HCT116 (cell line): Measurements from ENCODE around the gene CACNA1E. TPM values are rescaled to one million over a fixed set of nuclear protein-coding genes. Genes with fewer than 3 reads are reported as not detected.

Experiments used
- ATAC-seq: fragments of 200-7000 bp; cut with Tn5 transposase; 2 replicates; pipeline ENCODE4 v1.9.1; 2020; ENCODE audit warnings: mild to moderate bottlenecking, moderate library complexity
- BruUV-seq: library from RNA; stranded (reverse); fragments of 400-500 nt; replicated peaks from 2 replicates; lab custom pipeline; 2021; lab: Mats Ljungman, UMichigan
- CTCF ChIA-PET: fragments of 300-600 bp; sonication (Branson Sonifier 250); formaldehyde crosslinking; loops from one replicate; lab custom pipeline; 2021; ENCODE audit warnings: antibody characterized with exemption; lab: Charles Lee
- POLR2A ChIA-PET: fragments of 300-600, 350-600 bp; sonication (Branson Sonifier 250); formaldehyde crosslinking; loops from one replicate; lab custom pipeline; 2021; ENCODE audit warnings: antibody characterized with exemption; lab: Charles Lee
- RAD21 ChIA-PET, 2 experiments: fragments of 300-600 bp; sonication (Branson Sonifier 250); formaldehyde crosslinking; loops; one replicate each; lab custom pipeline; 2023; ENCODE audit warnings: low total read pairs in 2 of 2; ENCODE audit not compliant: uncharacterized antibody in 2 of 2, unreplicated experiment in 2 of 2, low non-redundant PET in 1 of 2; lab: Charles Lee
- DNase-seq: peaks from one replicate; pipeline ENCODE4 v3.0.0-alpha.2; 2010; ENCODE audit warnings: low read depth, low spot score
- H2AFZ ChIP-seq: fragments of 200-600 bp; shearing (Covaris generic), sonication (generic); 2 replicates; pipeline ENCODE4 v1.6.1; 2017; ENCODE audit warnings: low read depth, mixed run types, mixed read lengths, antibody characterized with exemption, low read length; ENCODE audit not compliant: poor library complexity, severe bottlenecking
- H3K27ac ChIP-seq: 2 replicates; pipeline ENCODE4 v1.5.1; 2012; ENCODE audit warnings: low read depth, low read length
- H3K27me3 ChIP-seq: fragments of 200-600 bp; sonication (generic); 2 replicates; pipeline ENCODE4 v1.6.1; 2016; ENCODE audit warnings: mixed run types, low read length, mixed read lengths; ENCODE audit not compliant: insufficient read depth
- H3K36me3 ChIP-seq, 2 experiments: fragments of 200-500 bp in 1 of 2; fragments of 200-600 bp in 1 of 2; sonication (Bioruptor generic) in 1 of 2; sonication (generic) in 1 of 2; 2 replicates each; pipeline versions ENCODE4 v1.5.1 to v1.6.1; 2014 to 2016; ENCODE audit warnings: low read length in 2 of 2, inconsistent platforms in 1 of 2, mixed read lengths in 1 of 2, mixed run types in 1 of 2; ENCODE audit not compliant: insufficient read depth in 2 of 2, control insufficient read depth in 1 of 2
- H3K4me1 ChIP-seq, 2 experiments: fragments of 200-600 bp in 1 of 2; sonication (generic) in 1 of 2; 2 replicates each; pipeline versions ENCODE4 v1.5.1 to v1.6.1; 2012 to 2017; ENCODE audit warnings: low read length in 2 of 2, inconsistent platforms in 1 of 2, mild to moderate bottlenecking in 1 of 2, mixed read lengths in 1 of 2, mixed run types in 1 of 2, moderate library complexity in 1 of 2; ENCODE audit not compliant: insufficient read depth in 2 of 2, control insufficient read depth in 1 of 2
- H3K4me2 ChIP-seq: fragments of 200-600 bp; sonication (generic); 2 replicates; pipeline ENCODE4 v1.6.1; 2017; ENCODE audit warnings: mixed run types, low read length, mixed read lengths
- H3K4me3 ChIP-seq, 2 experiments: fragments of 200-600 bp in 1 of 2; sonication (generic) in 1 of 2; replicated peaks in 1 of 2; 2 replicates each; pipeline ENCODE4 v1.5.1; 2011 to 2016; ENCODE audit warnings: low read length in 2 of 2, control low read depth in 1 of 2, low read depth in 1 of 2, mild to moderate bottlenecking in 1 of 2, mixed read lengths in 1 of 2, mixed run types in 1 of 2
- H3K79me2 ChIP-seq: fragments of 200-600 bp; sonication (generic); 2 replicates; pipeline ENCODE4 v1.6.1; 2017; ENCODE audit warnings: mild to moderate bottlenecking, mixed run types, low read length, moderate library complexity, mixed read lengths; ENCODE audit not compliant: insufficient read depth
- H3K9ac ChIP-seq: fragments of 200-600 bp; sonication (generic); 2 replicates; pipeline ENCODE4 v1.6.1; 2016; ENCODE audit warnings: low read length, mixed read lengths
- H3K9me2 ChIP-seq: fragments of 200-600 bp; sonication (generic), shearing (Covaris generic); 2 replicates; pipeline ENCODE4 v1.6.1; 2017; ENCODE audit warnings: mixed run types, mild to moderate bottlenecking, moderate library complexity; ENCODE audit not compliant: insufficient read depth
- H3K9me3 ChIP-seq, 2 experiments: fragments of 200-500 bp in 1 of 2; fragments of 200-600 bp in 1 of 2; sonication (Bioruptor generic) in 1 of 2; sonication (generic) in 1 of 2; 2 replicates each; pipeline ENCODE4 v1.6.1; 2014 to 2017; ENCODE audit warnings: low read length in 2 of 2, mixed read lengths in 2 of 2, inconsistent platforms in 1 of 2, low read depth in 1 of 2, mild to moderate bottlenecking in 1 of 2, mixed run types in 1 of 2, moderate library complexity in 1 of 2; ENCODE audit not compliant: control insufficient read depth in 1 of 2, insufficient read depth in 1 of 2
- H4K20me1 ChIP-seq: fragments of 200-600 bp; sonication (generic), shearing (Covaris generic); 2 replicates; pipeline ENCODE4 v1.6.1; 2017; ENCODE audit warnings: mixed run types, mild to moderate bottlenecking, moderate library complexity; ENCODE audit not compliant: insufficient read depth
- EZH2phosphoT487 ChIP-seq: fragments of 200-600 bp; IDR thresholded peaks from 2 replicates; pipeline ENCODE4 v1.6.1; 2018; ENCODE audit warnings: antibody characterized with exemption, borderline replicate concordance
- MAX ChIP-seq: IDR thresholded peaks from 2 replicates; pipeline ENCODE4 v1.6.1; 2012
- POLR2A ChIP-seq: IDR thresholded peaks from 2 replicates; pipeline ENCODE4 v1.7.0; 2011; ENCODE audit warnings: borderline replicate concordance; ENCODE audit not compliant: insufficient read depth, insufficient read length; ENCODE audit errors: extremely low read depth
- POLR2AphosphoS5 ChIP-seq: IDR thresholded peaks from 2 replicates; pipeline ENCODE4 v1.6.1; 2011; ENCODE audit warnings: mild to moderate bottlenecking, low read depth, low read length, moderate library complexity
- RAD21 ChIP-seq: IDR thresholded peaks from 2 replicates; pipeline ENCODE4 v1.6.1; 2012; ENCODE audit warnings: low read depth, mild to moderate bottlenecking
- REST ChIP-seq: IDR thresholded peaks from 2 replicates; pipeline ENCODE4 v1.6.1; 2012; ENCODE audit warnings: low read depth
- TCF7L2 ChIP-seq: IDR thresholded peaks from 2 replicates; pipeline ENCODE4 v1.7.0; 2011; ENCODE audit warnings: borderline replicate concordance, inconsistent platforms; ENCODE audit not compliant: insufficient read depth, insufficient read length; ENCODE audit errors: extremely low read depth
- ZBTB33 ChIP-seq: IDR thresholded peaks from 2 replicates; pipeline ENCODE4 v1.6.1; 2011; ENCODE audit warnings: mild to moderate bottlenecking, low read length, moderate library complexity; ENCODE audit not compliant: insufficient replicate concordance; ENCODE audit errors: extremely low read depth
- ZNF274 ChIP-seq: fragments of 200-500 bp; sonication (Bioruptor generic); IDR thresholded peaks from 2 replicates; pipeline ENCODE4 v1.6.1; 2014; ENCODE audit warnings: mild to moderate bottlenecking, low read depth, low read length, inconsistent platforms
- intact Hi-C: fragments of 100-400 bp; cut with micrococcal nuclease; formaldehyde crosslinking; loops from 2 replicates; pipeline ENCODE4 v1.10.0; 2022
- total RNA-seq: library from RNA; stranded (reverse); gene quantifications from one replicate; pipeline ENCODE4 v1.2.1, GENCODE V29; 2021; ENCODE audit not compliant: unreplicated experiment

The CACNA1E gene
- total RNA-seq, 1 experiment from 2014 or later, result 0.02 TPM

GRCh38 chr1:181593042-181593441, 109.7 kb downstream of the CACNA1E start:
- no peak overlapping the region for H3K4me3 ChIP-seq
- CTCF ChIA-PET, result no interaction called here
- no peaks in the 10 kb centered on the region for H4K20me1 ChIP-seq
- no peaks in the 10 kb centered on the region for H3K9me3 ChIP-seq
- no TSS peak for BruUV-seq
- intact Hi-C loops, result no loop called here
- TF ChIP-seq MAX (no peak), RAD21 (no peak), REST (no peak), ZNF274 (no peak), POLR2AphosphoS5 (no peak), POLR2A (no peak)
- no peak overlapping the region for H3K4me2 ChIP-seq
- H3K9ac ChIP-seq, result no peak overlapping the region
- RAD21 ChIA-PET, result no interaction called here
- no peaks in the 10 kb centered on the region for H3K79me2 ChIP-seq
- H2AFZ ChIP-seq, result no peak overlapping the region
- no peak for DNase-seq
- no peaks in the 10 kb centered on the region for H3K9me2 ChIP-seq
- no peaks in the 10 kb centered on the region for H3K36me3 ChIP-seq
- H3K4me1 ChIP-seq, result no peaks in the 10 kb centered on the region
- POLR2A ChIA-PET, result no interaction called here
- no peak for ATAC-seq
- H3K27me3 ChIP-seq, result peaks cover 16% of the 10 kb centered on the region; the same call in 1 of the 2 replicates
- no peak overlapping the region for H3K27ac ChIP-seq

- Histone ChIP-seq H3K4me2 (no peak overlapping the region), H4K20me1 (no peaks in the 10 kb centered on the region), H2AFZ (no peak overlapping the region), H3K9ac (no peak overlapping the region), H3K4me3 (no peak overlapping the region), H3K4me1 (no peaks in the 10 kb centered on the region), H3K36me3 (no peaks in the 10 kb centered on the region), H3K9me3 (no peaks in the 10 kb centered on the region), H3K27ac (no peak overlapping the region), H3K79me2 (no peaks in the 10 kb centered on the region), H3K27me3 (peaks cover 16% of the 10 kb centered on the region; the same call in 1 of the 2 replicates), H3K9me2 (no peaks in the 10 kb centered on the region)
- ChIA-PET CTCF (no interaction called here), POLR2A (no interaction called here), RAD21 (no interaction called here)
- ATAC-seq, result no peak
- DNase-seq, result no peak
- BruUV-seq, result no TSS peak
- intact Hi-C loops, result no loop called here
- no peak for TF ChIP-seq ZBTB33
- no peak for TF ChIP-seq MAX
- no peak for TF ChIP-seq EZH2phosphoT487
- no peak for TF ChIP-seq TCF7L2
- TF ChIP-seq REST, result no peak
Observed at GRCh38 chr1:181594553-181594952, 111.2 kb downstream of the CACNA1E start.
